GM23338 (cell line): ENCODE data around the gene OR5J2. TPM values are rescaled to one million over a fixed set of nuclear protein-coding genes. Genes with fewer than 3 reads are reported as not detected.

Source experiments
- polyA plus RNA-seq: library from polyadenylated mRNA; unstranded; fragments of >200 nt; fragmentation: Nextera tagmentation; extraction: Ambion mirVana; gene quantifications from 2 replicates; pipeline ENCODE4 v1.2.1, GENCODE V29; 2016
- total RNA-seq: library from RNA; depleted of rRNA; stranded (reverse); fragments of >200 nt; shearing (Covaris generic); gene quantifications from 2 replicates; pipeline ENCODE4 v1.2.3, GENCODE V29; 2014; rRNA removed

Gene OR5J2
- total and polyA plus RNA-seq, 2 experiments from 2014 or later = not detected

Other genes starting within 250 kb of the OR5J2 start
- not detected in 2 replicates for gene OR5I1, start 240.2 kb upstream of the OR5J2 start, total RNA-seq
- not detected in 2 replicates for gene OR5I1, start 240.2 kb upstream of the OR5J2 start, polyA plus RNA-seq
- 0.10 and 0.58 TPM in 2 replicates for gene OR10AG1, start 206.7 kb upstream of the OR5J2 start, total RNA-seq
- 0.06 TPM in 1 of 2 replicates, not detected in the other for gene OR10AG1, start 206.7 kb upstream of the OR5J2 start, polyA plus RNA-seq
- not detected in 2 replicates for gene OR5F1, start 182.0 kb upstream of the OR5J2 start, total RNA-seq
- gene OR5F1, start 182.0 kb upstream of the OR5J2 start, polyA plus RNA-seq = not detected in 2 replicates
- not detected in 2 replicates for gene OR5AS1, start 149.0 kb upstream of the OR5J2 start, total RNA-seq
- not detected in 2 replicates for gene OR5AS1, start 149.0 kb upstream of the OR5J2 start, polyA plus RNA-seq
- not detected in 2 replicates for gene OR8I2, start 83.3 kb upstream of the OR5J2 start, total RNA-seq
- not detected in 2 replicates for gene OR8I2, start 83.3 kb upstream of the OR5J2 start, polyA plus RNA-seq
- gene OR8H2, start 72.9 kb upstream of the OR5J2 start, total RNA-seq = not detected in 2 replicates
- gene OR8H2, start 72.9 kb upstream of the OR5J2 start, polyA plus RNA-seq = not detected in 2 replicates
- gene OR8H3, start 54.2 kb upstream of the OR5J2 start, total RNA-seq = not detected in 2 replicates
- gene OR8H3, start 54.2 kb upstream of the OR5J2 start, polyA plus RNA-seq = not detected in 2 replicates
- not detected in 2 replicates for gene OR8J3, start 36.4 kb upstream of the OR5J2 start, total RNA-seq
- gene OR8J3, start 36.4 kb upstream of the OR5J2 start, polyA plus RNA-seq = not detected in 2 replicates
- gene OR8K5, start 16.3 kb upstream of the OR5J2 start, total RNA-seq = not detected in 2 replicates
- not detected in 2 replicates for gene OR8K5, start 16.3 kb upstream of the OR5J2 start, polyA plus RNA-seq
- not detected in 2 replicates for gene OR5T2, start 57.6 kb downstream of the OR5J2 start, total RNA-seq
- gene OR5T2, start 57.6 kb downstream of the OR5J2 start, polyA plus RNA-seq = not detected in 2 replicates
- not detected in 2 replicates for gene OR5T3, start 75.6 kb downstream of the OR5J2 start, total RNA-seq
- gene OR5T3, start 75.6 kb downstream of the OR5J2 start, polyA plus RNA-seq = not detected in 2 replicates
- not detected in 2 replicates for gene OR5T1, start 97.5 kb downstream of the OR5J2 start, total RNA-seq
- not detected in 2 replicates for gene OR5T1, start 97.5 kb downstream of the OR5J2 start, polyA plus RNA-seq
- not detected in 2 replicates for gene OR8H1, start 115.6 kb downstream of the OR5J2 start, total RNA-seq
- not detected in 2 replicates for gene OR8H1, start 115.6 kb downstream of the OR5J2 start, polyA plus RNA-seq
- not detected in 2 replicates for gene OR8K3, start 138.5 kb downstream of the OR5J2 start, total RNA-seq
- gene OR8K3, start 138.5 kb downstream of the OR5J2 start, polyA plus RNA-seq = not detected in 2 replicates
- not detected in 2 replicates for gene OR8K1, start 169.4 kb downstream of the OR5J2 start, total RNA-seq
- not detected in 2 replicates for gene OR8K1, start 169.4 kb downstream of the OR5J2 start, polyA plus RNA-seq
- gene OR8J1, start 177.7 kb downstream of the OR5J2 start, total RNA-seq = not detected in 2 replicates
- not detected in 2 replicates for gene OR8J1, start 177.7 kb downstream of the OR5J2 start, polyA plus RNA-seq
- gene OR8U1, start 199.0 kb downstream of the OR5J2 start, total RNA-seq = not detected in 2 replicates
- gene OR8U1, start 199.0 kb downstream of the OR5J2 start, polyA plus RNA-seq = not detected in 2 replicates
- gene OR5AL1, start 236.1 kb downstream of the OR5J2 start, total RNA-seq = not detected in 2 replicates
- gene OR5AL1, start 236.1 kb downstream of the OR5J2 start, polyA plus RNA-seq = not detected in 2 replicates